Activated CD8-positive, alpha-beta T cell treated with anti-CD3 and anti-CD28 coated beads for 36 hours (primary cell): Measurements from ENCODE around the gene HECTD4. TPM values are rescaled to one million over a fixed set of nuclear protein-coding genes. Genes with fewer than 3 reads are reported as not detected.
"Not testable (repeated sequence)": the region's sequence is repeated elsewhere in the genome, so short reads cannot be mapped to it uniquely, and the experiment has no call there.

Source experiments
- ATAC-seq: fragments of 200-7000 bp; cut with Tn5 transposase; one replicate; pipeline ENCODE4 v1.10.0; 2021; ENCODE audit warnings: mild to moderate bottlenecking, moderate library complexity
- CTCF ChIA-PET: fragments of 350-600 bp; sonication (Branson Sonifier 250); formaldehyde crosslinking; loops from one replicate; lab custom pipeline; 2021; ENCODE audit warnings: antibody characterized with exemption; lab: Charles Lee
- POLR2A ChIA-PET: fragments of 350-600 bp; sonication (Branson Sonifier 250); formaldehyde crosslinking; loops from one replicate; lab custom pipeline; 2021; ENCODE audit warnings: antibody characterized with exemption; lab: Charles Lee
- DNase-seq: peaks from one replicate; pipeline ENCODE4 v3.0.0-alpha.2; 2020
- H3K27ac Mint-ChIP-seq: one replicate; pipeline ENCODE4 v1.8.0; 2021; ENCODE audit warnings: mild to moderate bottlenecking, mixed read lengths
- H3K27me3 Mint-ChIP-seq: one replicate; pipeline ENCODE4 v1.8.0; 2021; ENCODE audit warnings: mixed read lengths
- H3K36me3 Mint-ChIP-seq: one replicate; pipeline ENCODE4 v1.8.0; 2021; ENCODE audit warnings: low read depth, mixed read lengths
- H3K4me1 Mint-ChIP-seq: one replicate; pipeline ENCODE4 v1.8.0; 2021; ENCODE audit warnings: low read depth, mixed read lengths
- H3K4me3 Mint-ChIP-seq: one replicate; pipeline ENCODE4 v1.8.0; 2021; ENCODE audit warnings: mild to moderate bottlenecking, moderate library complexity, mixed read lengths
- H3K9me3 Mint-ChIP-seq: one replicate; pipeline ENCODE4 v1.8.0; 2021; ENCODE audit warnings: mixed read lengths
- intact Hi-C: fragments of 100-400 bp; cut with micrococcal nuclease; formaldehyde crosslinking; loops from one replicate; pipeline ENCODE4 v1.10.0; 2022
- total RNA-seq, 2 experiments: library from RNA; stranded (reverse); gene quantifications; one replicate each; pipeline ENCODE4 v1.2.3, GENCODE V29; 2021
- TF ChIP-seq, protein P1 (sequence below): fragments of 200-600 bp; IDR thresholded peaks from one replicate; pipeline ENCODE4 v1.8.0; 2022; ENCODE audit warnings: antibody characterized with exemption, mild to moderate bottlenecking

The HECTD4 gene
- total RNA-seq, 2 experiments from 2014 or later: 18.2 to 22.6 TPM

DNA sequence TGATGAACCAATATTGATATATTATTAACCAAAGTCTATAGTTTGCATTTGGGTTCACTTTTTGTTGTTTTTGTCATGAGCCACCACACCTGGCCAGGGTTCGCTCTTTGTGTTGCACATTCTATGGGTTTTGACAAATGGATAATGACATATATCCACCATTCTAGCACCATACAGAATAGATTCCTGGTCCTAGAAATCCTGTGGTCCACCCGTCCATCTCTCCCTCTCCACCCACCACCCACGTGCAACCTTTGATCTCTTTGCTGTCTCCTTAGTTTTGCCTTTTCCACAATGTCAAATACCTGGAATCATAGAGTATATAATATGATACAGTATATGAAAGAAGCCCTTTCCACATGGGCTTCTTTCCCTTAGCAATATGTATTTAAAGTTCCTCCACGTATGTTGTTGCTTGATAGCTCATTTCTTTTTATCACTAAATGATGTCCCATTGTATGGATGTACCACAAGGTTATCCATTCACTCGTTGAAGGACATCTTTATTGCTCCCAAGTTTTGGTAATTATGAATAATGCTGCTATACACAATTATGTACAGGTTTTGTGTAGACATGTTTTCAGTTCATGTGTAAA is 19.8 kb upstream of the HECTD4 start:
- intact Hi-C loops: no loop called here
- TF ChIP-seq, protein P1, sequence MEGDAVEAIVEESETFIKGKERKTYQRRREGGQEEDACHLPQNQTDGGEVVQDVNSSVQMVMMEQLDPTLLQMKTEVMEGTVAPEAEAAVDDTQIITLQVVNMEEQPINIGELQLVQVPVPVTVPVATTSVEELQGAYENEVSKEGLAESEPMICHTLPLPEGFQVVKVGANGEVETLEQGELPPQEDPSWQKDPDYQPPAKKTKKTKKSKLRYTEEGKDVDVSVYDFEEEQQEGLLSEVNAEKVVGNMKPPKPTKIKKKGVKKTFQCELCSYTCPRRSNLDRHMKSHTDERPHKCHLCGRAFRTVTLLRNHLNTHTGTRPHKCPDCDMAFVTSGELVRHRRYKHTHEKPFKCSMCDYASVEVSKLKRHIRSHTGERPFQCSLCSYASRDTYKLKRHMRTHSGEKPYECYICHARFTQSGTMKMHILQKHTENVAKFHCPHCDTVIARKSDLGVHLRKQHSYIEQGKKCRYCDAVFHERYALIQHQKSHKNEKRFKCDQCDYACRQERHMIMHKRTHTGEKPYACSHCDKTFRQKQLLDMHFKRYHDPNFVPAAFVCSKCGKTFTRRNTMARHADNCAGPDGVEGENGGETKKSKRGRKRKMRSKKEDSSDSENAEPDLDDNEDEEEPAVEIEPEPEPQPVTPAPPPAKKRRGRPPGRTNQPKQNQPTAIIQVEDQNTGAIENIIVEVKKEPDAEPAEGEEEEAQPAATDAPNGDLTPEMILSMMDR: no peak
- CTCF ChIA-PET: interaction anchor here (1.0 kb wide), 1 partner anchor 9 kb away, joined by 3 read pairs; no protein-coding TSS in a partner anchor
- POLR2A ChIA-PET: interaction anchor here (1.4 to 1.6 kb wide), 2 partner anchors 9 to 15 kb away, joined by 6 read pairs; no protein-coding TSS in a partner anchor
- no peak for ATAC-seq
- Mint-ChIP-seq H3K9me3 (no peaks in the 10 kb centered on the region), H3K27ac (no peak overlapping the region), H3K36me3 (peaks cover 30% of the 10 kb centered on the region), H3K27me3 (no peaks in the 10 kb centered on the region), H3K4me3 (no peak overlapping the region), H3K4me1 (peaks cover 18% of the 10 kb centered on the region)
- no peak for DNase-seq

GRCh38 chr12:112401054-112401453 is 18.8 kb upstream of the HECTD4 start:
- POLR2A ChIA-PET: interaction anchor here (0.6 kb wide), 1 partner anchor 156 kb away, joined by 4 read pairs; no protein-coding TSS in a partner anchor

DNA sequence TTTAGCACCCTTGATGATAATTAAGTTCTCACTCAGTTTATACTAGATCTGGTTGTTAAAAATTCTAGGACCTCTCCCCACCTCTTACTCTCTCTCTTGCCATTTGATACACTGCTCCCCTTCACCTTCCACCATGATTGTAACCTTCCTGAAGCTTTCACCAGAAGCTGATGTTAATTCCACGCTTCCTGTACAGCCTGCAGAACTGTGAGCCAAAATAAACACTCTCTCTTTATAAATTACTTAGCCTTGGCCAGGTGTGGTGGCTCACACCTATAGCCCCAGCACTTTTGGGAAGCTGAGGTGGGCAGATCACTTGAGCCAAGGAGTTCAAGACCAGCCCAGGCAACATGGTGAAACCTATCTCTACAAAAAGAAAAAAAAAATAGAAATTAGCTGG is 11.1 kb upstream of the HECTD4 start:
- CTCF ChIA-PET: interaction anchor here (1.7 kb wide), 1 partner anchor 193 kb away, joined by 3 read pairs; no protein-coding TSS in a partner anchor
- intact Hi-C loops: no loop called here
- ATAC-seq (no peak), DNase-seq (no peak)
- H3K4me3 Mint-ChIP-seq: no peak overlapping the region
- POLR2A ChIA-PET: interaction anchor here (0.6 to 2.0 kb wide), 3 partner anchors 9 to 366 kb away, joined by 3 to 6 read pairs (median 6); no protein-coding TSS in a partner anchor
- no peak overlapping the region for H3K27ac Mint-ChIP-seq
- peaks cover under 1% of the 10 kb centered on the region for H3K27me3 Mint-ChIP-seq
- TF ChIP-seq, protein P1: no peak
- no peaks in the 10 kb centered on the region for H3K9me3 Mint-ChIP-seq
- H3K36me3 Mint-ChIP-seq: no peaks in the 10 kb centered on the region
- no peaks in the 10 kb centered on the region for H3K4me1 Mint-ChIP-seq

More at GRCh38 chr12:112401054-112401453, 18.8 kb upstream of the HECTD4 start:
- Mint-ChIP-seq H3K27me3 (no peaks in the 10 kb centered on the region), H3K4me3 (no peak overlapping the region), H3K9me3 (no peaks in the 10 kb centered on the region), H3K27ac (no peak overlapping the region), H3K4me1 (peaks cover 10% of the 10 kb centered on the region), H3K36me3 (peaks cover 21% of the 10 kb centered on the region)
- TF ChIP-seq, protein P1: no peak
- CTCF ChIA-PET: interaction anchor here (1.0 to 1.5 kb wide), 2 partner anchors 10 to 14 kb away, joined by 4 to 5 read pairs; no protein-coding TSS in a partner anchor
- DNase-seq: no peak
- intact Hi-C loops: no loop called here
- no peak for ATAC-seq

- H3K36me3 Mint-ChIP-seq, H3K9me3 Mint-ChIP-seq, POLR2A ChIA-PET, H3K4me3 Mint-ChIP-seq, DNase-seq, H3K27ac Mint-ChIP-seq, H3K27me3 Mint-ChIP-seq, ATAC-seq: not testable (repeated sequence)
- CTCF ChIA-PET: interaction anchor here (1.6 to 4.3 kb wide), 2 partner anchors 192 to 257 kb away, joined by 4 to 74 read pairs; no protein-coding TSS in a partner anchor
- H3K4me1 Mint-ChIP-seq: peaks cover 13% of the 10 kb centered on the region
- intact Hi-C loops: loop anchor here (10.0 kb wide), 1 partner anchor 445 kb away; no protein-coding TSS in a partner anchor
These were observed 7.9 kb upstream of the HECTD4 start for GRCh38 chr12:112389922-112390654.

DNA sequence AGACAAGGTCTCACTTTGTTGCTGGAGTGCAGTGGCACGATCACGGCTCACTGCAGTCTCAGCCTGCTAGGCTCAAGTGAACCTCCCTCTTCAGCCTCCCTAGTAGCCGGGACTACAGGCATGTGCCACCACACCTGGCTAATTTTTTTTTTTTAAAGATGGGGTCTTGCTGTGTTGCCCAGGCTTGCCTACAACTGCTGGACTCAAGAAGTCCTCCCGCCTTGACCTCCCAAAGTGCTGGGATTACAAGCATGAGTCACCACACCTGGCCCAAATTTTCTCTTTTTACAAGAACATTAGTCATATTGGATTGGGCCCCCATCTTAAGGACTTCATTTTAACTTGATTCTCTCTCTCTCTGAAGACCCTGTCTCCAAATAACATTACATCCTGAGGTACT is 7.0 kb upstream of the HECTD4 start:
- ChIA-PET CTCF (interaction anchor here (1.1 to 4.3 kb wide), 3 partner anchors 145 to 256 kb away, joined by 3 to 74 read pairs (median 4); no protein-coding TSS in a partner anchor), POLR2A (no interaction called here)
- Mint-ChIP-seq H3K9me3 (no peaks in the 10 kb centered on the region), H3K4me3 (no peak overlapping the region), H3K27me3 (peaks cover 2% of the 10 kb centered on the region), H3K36me3 (no peaks in the 10 kb centered on the region), H3K4me1 (peaks cover 13% of the 10 kb centered on the region), H3K27ac (no peak overlapping the region)
- DNase-seq (no peak), ATAC-seq (no peak)
- TF ChIP-seq, protein P1: no peak
- intact Hi-C loops: loop anchor here (10.0 kb wide), 1 partner anchor 444 kb away; no protein-coding TSS in a partner anchor
